GM23338 (cell line): ENCODE data around the gene PLCXD3.

Experiments used
- CREB1 ChIP-seq: fragments of 250-450 bp; sonication (Bioruptor Pico); IDR thresholded peaks from 2 replicates; pipeline ENCODE4 v1.5.0; 2020; ENCODE audit warnings: low read depth, mild to moderate bottlenecking, moderate library complexity
- EZH2 ChIP-seq: fragments of 200-600 bp; sonication (generic); IDR thresholded peaks from one replicate; pipeline ENCODE4 v1.8.0; 2017; ENCODE audit warnings: antibody characterized with exemption, mild to moderate bottlenecking, low read depth; ENCODE audit not compliant: unreplicated experiment
- EZH2phosphoT487 ChIP-seq: fragments of 200-600 bp; sonication (generic); IDR thresholded peaks from one replicate; pipeline ENCODE4 v1.8.1; 2018; ENCODE audit warnings: antibody characterized with exemption; ENCODE audit not compliant: unreplicated experiment
- JUNB ChIP-seq: IDR thresholded peaks from one replicate; pipeline ENCODE4 v1.6.1; 2016; ENCODE audit warnings: antibody characterized with exemption; ENCODE audit not compliant: unreplicated experiment
- NANOG ChIP-seq: IDR thresholded peaks from 2 replicates; pipeline ENCODE4 v1.6.1; 2016; ENCODE audit warnings: antibody characterized with exemption, borderline replicate concordance
- POLR2AphosphoS5 ChIP-seq: IDR thresholded peaks from 2 replicates; pipeline ENCODE4 v1.6.1; 2016; ENCODE audit warnings: antibody characterized with exemption, low read depth
- STAT1 ChIP-seq: IDR thresholded peaks from one replicate; pipeline ENCODE4 v1.6.1; 2016; ENCODE audit warnings: antibody characterized with exemption; ENCODE audit not compliant: unreplicated experiment
- ZNF331 ChIP-seq: fragments of 250-450 bp; sonication (Bioruptor Pico); IDR thresholded peaks from 2 replicates; pipeline ENCODE4 v1.5.0; 2020; ENCODE audit warnings: low read depth, mild to moderate bottlenecking, moderate library complexity
- TF ChIP-seq, protein P1 (sequence below): IDR thresholded peaks from one replicate; pipeline ENCODE4 v1.6.1; 2018; ENCODE audit warnings: antibody characterized with exemption; ENCODE audit not compliant: unreplicated experiment
- TF ChIP-seq, protein P2 (sequence below), 2 experiments: fragments of 200-600 bp in 1 of 2; sonication (generic) in 1 of 2; conservative IDR thresholded peaks; 2 replicates each; pipeline versions ENCODE4 v1.5.1 to v1.6.1; 2016 to 2017; ENCODE audit warnings: antibody characterized with exemption in 2 of 2, low read depth in 2 of 2, mild to moderate bottlenecking in 2 of 2, moderate library complexity in 1 of 2
- TF ChIP-seq, protein P3 (sequence below): IDR thresholded peaks from 2 replicates; pipeline ENCODE4 v1.6.1; 2016; ENCODE audit warnings: antibody characterized with exemption
- TF ChIP-seq, protein P4 (sequence below): fragments of 250-450 bp; sonication (Bioruptor Pico); IDR thresholded peaks from 2 replicates; pipeline ENCODE4 v1.5.0; 2020; ENCODE audit warnings: mild to moderate bottlenecking, moderate library complexity

DNA sequence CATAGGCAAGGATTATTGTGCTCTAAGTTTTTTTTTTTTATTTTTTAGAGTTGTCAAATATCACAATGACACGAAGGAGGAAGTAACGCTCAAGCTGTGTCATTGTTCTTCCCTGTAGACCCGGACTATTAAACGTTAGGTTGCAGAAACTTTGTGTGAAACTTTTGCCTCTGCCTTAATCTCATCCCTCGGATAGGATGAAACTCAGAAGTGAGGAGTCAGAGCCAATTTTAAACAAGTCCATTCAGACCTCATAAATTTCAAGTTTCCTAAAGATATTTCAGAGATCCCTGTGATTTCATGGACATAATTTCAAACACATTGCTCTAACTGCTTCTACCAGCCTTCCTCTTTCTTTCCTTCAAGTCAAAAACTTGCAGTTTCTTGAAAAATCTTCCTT, 198.3 kb downstream of the PLCXD3 start:
- TF ChIP-seq EZH2phosphoT487 = no peak
- no peak for TF ChIP-seq EZH2
- no peak for TF ChIP-seq POLR2AphosphoS5
- TF ChIP-seq, protein P1, sequence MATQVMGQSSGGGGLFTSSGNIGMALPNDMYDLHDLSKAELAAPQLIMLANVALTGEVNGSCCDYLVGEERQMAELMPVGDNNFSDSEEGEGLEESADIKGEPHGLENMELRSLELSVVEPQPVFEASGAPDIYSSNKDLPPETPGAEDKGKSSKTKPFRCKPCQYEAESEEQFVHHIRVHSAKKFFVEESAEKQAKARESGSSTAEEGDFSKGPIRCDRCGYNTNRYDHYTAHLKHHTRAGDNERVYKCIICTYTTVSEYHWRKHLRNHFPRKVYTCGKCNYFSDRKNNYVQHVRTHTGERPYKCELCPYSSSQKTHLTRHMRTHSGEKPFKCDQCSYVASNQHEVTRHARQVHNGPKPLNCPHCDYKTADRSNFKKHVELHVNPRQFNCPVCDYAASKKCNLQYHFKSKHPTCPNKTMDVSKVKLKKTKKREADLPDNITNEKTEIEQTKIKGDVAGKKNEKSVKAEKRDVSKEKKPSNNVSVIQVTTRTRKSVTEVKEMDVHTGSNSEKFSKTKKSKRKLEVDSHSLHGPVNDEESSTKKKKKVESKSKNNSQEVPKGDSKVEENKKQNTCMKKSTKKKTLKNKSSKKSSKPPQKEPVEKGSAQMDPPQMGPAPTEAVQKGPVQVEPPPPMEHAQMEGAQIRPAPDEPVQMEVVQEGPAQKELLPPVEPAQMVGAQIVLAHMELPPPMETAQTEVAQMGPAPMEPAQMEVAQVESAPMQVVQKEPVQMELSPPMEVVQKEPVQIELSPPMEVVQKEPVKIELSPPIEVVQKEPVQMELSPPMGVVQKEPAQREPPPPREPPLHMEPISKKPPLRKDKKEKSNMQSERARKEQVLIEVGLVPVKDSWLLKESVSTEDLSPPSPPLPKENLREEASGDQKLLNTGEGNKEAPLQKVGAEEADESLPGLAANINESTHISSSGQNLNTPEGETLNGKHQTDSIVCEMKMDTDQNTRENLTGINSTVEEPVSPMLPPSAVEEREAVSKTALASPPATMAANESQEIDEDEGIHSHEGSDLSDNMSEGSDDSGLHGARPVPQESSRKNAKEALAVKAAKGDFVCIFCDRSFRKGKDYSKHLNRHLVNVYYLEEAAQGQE = no peak
- TF ChIP-seq, protein P2, sequence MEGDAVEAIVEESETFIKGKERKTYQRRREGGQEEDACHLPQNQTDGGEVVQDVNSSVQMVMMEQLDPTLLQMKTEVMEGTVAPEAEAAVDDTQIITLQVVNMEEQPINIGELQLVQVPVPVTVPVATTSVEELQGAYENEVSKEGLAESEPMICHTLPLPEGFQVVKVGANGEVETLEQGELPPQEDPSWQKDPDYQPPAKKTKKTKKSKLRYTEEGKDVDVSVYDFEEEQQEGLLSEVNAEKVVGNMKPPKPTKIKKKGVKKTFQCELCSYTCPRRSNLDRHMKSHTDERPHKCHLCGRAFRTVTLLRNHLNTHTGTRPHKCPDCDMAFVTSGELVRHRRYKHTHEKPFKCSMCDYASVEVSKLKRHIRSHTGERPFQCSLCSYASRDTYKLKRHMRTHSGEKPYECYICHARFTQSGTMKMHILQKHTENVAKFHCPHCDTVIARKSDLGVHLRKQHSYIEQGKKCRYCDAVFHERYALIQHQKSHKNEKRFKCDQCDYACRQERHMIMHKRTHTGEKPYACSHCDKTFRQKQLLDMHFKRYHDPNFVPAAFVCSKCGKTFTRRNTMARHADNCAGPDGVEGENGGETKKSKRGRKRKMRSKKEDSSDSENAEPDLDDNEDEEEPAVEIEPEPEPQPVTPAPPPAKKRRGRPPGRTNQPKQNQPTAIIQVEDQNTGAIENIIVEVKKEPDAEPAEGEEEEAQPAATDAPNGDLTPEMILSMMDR (conservative IDR thresholded peaks at IDR 0.05; ENCODE audit: low read depth in 2 of 2) = no peak
- TF ChIP-seq CREB1 (CRISPR knock-in tag) = no peak
- TF ChIP-seq, protein P3, sequence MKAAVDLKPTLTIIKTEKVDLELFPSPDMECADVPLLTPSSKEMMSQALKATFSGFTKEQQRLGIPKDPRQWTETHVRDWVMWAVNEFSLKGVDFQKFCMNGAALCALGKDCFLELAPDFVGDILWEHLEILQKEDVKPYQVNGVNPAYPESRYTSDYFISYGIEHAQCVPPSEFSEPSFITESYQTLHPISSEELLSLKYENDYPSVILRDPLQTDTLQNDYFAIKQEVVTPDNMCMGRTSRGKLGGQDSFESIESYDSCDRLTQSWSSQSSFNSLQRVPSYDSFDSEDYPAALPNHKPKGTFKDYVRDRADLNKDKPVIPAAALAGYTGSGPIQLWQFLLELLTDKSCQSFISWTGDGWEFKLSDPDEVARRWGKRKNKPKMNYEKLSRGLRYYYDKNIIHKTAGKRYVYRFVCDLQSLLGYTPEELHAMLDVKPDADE = no peak
- TF ChIP-seq, protein P4, sequence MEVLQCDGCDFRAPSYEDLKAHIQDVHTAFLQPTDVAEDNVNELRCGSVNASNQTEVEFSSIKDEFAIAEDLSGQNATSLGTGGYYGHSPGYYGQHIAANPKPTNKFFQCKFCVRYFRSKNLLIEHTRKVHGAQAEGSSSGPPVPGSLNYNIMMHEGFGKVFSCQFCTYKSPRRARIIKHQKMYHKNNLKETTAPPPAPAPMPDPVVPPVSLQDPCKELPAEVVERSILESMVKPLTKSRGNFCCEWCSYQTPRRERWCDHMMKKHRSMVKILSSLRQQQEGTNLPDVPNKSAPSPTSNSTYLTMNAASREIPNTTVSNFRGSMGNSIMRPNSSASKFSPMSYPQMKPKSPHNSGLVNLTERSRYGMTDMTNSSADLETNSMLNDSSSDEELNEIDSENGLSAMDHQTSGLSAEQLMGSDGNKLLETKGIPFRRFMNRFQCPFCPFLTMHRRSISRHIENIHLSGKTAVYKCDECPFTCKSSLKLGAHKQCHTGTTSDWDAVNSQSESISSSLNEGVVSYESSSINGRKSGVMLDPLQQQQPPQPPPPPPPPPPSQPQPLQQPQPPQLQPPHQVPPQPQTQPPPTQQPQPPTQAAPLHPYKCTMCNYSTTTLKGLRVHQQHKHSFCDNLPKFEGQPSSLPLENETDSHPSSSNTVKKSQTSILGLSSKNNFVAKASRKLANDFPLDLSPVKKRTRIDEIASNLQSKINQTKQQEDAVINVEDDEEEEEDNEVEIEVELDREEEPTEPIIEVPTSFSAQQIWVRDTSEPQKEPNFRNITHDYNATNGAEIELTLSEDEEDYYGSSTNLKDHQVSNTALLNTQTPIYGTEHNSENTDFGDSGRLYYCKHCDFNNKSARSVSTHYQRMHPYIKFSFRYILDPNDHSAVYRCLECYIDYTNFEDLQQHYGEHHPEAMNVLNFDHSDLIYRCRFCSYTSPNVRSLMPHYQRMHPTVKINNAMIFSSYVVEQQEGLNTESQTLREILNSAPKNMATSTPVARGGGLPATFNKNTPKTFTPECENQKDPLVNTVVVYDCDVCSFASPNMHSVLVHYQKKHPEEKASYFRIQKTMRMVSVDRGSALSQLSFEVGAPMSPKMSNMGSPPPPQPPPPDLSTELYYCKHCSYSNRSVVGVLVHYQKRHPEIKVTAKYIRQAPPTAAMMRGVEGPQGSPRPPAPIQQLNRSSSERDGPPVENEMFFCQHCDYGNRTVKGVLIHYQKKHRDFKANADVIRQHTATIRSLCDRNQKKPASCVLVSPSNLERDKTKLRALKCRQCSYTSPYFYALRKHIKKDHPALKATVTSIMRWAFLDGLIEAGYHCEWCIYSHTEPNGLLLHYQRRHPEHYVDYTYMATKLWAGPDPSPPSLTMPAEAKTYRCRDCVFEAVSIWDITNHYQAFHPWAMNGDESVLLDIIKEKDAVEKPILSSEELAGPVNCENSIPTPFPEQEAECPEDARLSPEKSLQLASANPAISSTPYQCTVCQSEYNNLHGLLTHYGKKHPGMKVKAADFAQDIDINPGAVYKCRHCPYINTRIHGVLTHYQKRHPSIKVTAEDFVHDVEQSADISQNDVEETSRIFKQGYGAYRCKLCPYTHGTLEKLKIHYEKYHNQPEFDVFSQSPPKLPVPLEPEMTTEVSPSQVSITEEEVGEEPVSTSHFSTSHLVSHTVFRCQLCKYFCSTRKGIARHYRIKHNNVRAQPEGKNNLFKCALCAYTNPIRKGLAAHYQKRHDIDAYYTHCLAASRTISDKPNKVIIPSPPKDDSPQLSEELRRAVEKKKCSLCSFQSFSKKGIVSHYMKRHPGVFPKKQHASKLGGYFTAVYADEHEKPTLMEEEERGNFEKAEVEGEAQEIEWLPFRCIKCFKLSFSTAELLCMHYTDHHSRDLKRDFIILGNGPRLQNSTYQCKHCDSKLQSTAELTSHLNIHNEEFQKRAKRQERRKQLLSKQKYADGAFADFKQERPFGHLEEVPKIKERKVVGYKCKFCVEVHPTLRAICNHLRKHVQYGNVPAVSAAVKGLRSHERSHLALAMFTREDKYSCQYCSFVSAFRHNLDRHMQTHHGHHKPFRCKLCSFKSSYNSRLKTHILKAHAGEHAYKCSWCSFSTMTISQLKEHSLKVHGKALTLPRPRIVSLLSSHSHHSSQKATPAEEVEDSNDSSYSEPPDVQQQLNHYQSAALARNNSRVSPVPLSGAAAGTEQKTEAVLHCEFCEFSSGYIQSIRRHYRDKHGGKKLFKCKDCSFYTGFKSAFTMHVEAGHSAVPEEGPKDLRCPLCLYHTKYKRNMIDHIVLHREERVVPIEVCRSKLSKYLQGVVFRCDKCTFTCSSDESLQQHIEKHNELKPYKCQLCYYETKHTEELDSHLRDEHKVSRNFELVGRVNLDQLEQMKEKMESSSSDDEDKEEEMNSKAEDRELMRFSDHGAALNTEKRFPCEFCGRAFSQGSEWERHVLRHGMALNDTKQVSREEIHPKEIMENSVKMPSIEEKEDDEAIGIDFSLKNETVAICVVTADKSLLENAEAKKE = no peak
- TF ChIP-seq ZNF331 (CRISPR knock-in tag) = no peak
- no peak for TF ChIP-seq JUNB
- TF ChIP-seq NANOG = no peak
- no peak for TF ChIP-seq STAT1
